DOHH2 (cell line): ENCODE data around the gene SPIN1.

Source experiments
- CTCF ChIP-seq: fragments of 200-600 bp; sonication (generic); IDR thresholded peaks from one replicate; pipeline ENCODE4 v1.5.1; 2014; ENCODE audit warnings: antibody characterized with exemption, mild to moderate bottlenecking, low read depth, low read length; ENCODE audit not compliant: poor library complexity, severe bottlenecking
- EZH2phosphoT487 ChIP-seq: fragments of 200-600 bp; sonication (generic); IDR thresholded peaks from 2 replicates; pipeline ENCODE4 v1.6.1; 2017; ENCODE audit warnings: borderline replicate concordance, mild to moderate bottlenecking, antibody characterized with exemption, low read length, moderate library complexity, mixed read lengths

DNA sequence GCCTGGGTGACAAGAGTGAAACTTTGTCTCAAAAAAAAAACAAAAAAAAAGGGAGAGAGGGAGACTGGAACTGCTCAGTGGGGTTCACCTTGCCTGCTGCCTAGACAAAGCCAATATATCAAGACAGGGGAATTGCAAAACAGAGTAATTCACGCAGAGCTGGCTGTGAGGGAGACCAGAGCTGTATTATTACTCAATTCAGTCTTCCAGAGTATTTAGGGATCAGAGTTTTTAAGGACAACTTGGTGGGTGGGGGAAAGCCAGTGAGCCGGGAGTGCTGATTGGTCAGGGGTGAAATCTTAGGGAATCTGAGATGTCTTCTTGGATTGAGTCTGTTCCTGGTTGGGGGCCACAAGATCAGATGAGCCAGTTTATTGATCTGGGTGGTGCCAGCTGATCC is 25.6 kb upstream of the SPIN1 start:
- TF ChIP-seq CTCF (no peak), EZH2phosphoT487 (no peak)
